ENCODE data around the gene ATP6V0B.

DNA sequence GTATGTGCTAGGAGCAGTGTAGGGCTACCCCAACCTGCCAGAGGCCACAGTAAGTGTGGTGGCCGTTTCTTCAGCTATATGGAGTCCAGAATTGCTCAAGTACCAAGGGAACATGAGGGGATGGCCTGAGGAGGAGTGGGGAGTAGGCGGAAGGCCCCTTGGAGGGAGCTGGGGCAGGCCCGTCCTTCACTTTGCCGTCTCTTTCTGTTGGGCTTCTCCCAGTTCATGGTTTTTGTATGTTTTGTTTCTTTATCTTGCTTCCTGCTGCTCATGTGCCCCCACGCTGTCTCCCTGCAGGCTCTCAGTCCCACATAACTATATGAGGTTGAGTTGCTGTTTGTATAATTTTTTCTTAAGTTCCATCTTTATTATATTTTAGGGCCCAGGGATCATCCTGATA lies 10.9 kb upstream of the ATP6V0B start:
- TF ChIP-seq SMC3 (IDR thresholded peaks at IDR 0.05; ENCODE audit: low read depth, low read length), result no peak
- no peak for TF ChIP-seq CEBPB (IDR thresholded peaks at IDR 0.05; ENCODE audit: low read depth, low read length)
- no peak for TF ChIP-seq POLR2A (IDR thresholded peaks at IDR 0.05; ENCODE audit: low read depth, low read length)
- TF ChIP-seq USF2 (IDR thresholded peaks at IDR 0.05; ENCODE audit: low read depth, low read length), result no peak
- TF ChIP-seq, protein P1, sequence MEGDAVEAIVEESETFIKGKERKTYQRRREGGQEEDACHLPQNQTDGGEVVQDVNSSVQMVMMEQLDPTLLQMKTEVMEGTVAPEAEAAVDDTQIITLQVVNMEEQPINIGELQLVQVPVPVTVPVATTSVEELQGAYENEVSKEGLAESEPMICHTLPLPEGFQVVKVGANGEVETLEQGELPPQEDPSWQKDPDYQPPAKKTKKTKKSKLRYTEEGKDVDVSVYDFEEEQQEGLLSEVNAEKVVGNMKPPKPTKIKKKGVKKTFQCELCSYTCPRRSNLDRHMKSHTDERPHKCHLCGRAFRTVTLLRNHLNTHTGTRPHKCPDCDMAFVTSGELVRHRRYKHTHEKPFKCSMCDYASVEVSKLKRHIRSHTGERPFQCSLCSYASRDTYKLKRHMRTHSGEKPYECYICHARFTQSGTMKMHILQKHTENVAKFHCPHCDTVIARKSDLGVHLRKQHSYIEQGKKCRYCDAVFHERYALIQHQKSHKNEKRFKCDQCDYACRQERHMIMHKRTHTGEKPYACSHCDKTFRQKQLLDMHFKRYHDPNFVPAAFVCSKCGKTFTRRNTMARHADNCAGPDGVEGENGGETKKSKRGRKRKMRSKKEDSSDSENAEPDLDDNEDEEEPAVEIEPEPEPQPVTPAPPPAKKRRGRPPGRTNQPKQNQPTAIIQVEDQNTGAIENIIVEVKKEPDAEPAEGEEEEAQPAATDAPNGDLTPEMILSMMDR (conservative IDR thresholded peaks at IDR 0.05; ENCODE audit: low read depth, low read length), result no peak
- TF ChIP-seq MAZ (IDR thresholded peaks at IDR 0.05; ENCODE audit: borderline replicate concordance, low read depth, low read length), result no peak
- TF ChIP-seq, protein P2, sequence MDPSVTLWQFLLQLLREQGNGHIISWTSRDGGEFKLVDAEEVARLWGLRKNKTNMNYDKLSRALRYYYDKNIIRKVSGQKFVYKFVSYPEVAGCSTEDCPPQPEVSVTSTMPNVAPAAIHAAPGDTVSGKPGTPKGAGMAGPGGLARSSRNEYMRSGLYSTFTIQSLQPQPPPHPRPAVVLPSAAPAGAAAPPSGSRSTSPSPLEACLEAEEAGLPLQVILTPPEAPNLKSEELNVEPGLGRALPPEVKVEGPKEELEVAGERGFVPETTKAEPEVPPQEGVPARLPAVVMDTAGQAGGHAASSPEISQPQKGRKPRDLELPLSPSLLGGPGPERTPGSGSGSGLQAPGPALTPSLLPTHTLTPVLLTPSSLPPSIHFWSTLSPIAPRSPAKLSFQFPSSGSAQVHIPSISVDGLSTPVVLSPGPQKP (IDR thresholded peaks at IDR 0.05; ENCODE audit: borderline replicate concordance, low read depth, low read length), result no peak
- TF ChIP-seq MAFK (IDR thresholded peaks at IDR 0.05; ENCODE audit: low read depth, low read length), result no peak
- no peak for TF ChIP-seq RAD21 (IDR thresholded peaks at IDR 0.05; ENCODE audit: low read length)
- TF ChIP-seq RCOR1 (IDR thresholded peaks at IDR 0.05; ENCODE audit: insufficient replicate concordance, low read length), result no peak
- TF ChIP-seq NFE2L2 (IDR thresholded peaks at IDR 0.05; ENCODE audit: low read depth, low read length), result no peak
- no peak for TF ChIP-seq MXI1 (IDR thresholded peaks at IDR 0.05; ENCODE audit: borderline replicate concordance, low read depth, low read length)
- no peak for TF ChIP-seq BHLHE40 (IDR thresholded peaks at IDR 0.05; ENCODE audit: low read depth, low read length)

Measured in IMR-90 (cell line).